SKM-1 (cell line): Measurements from ENCODE around the gene CLCA4.
"Not testable (repeated sequence)": the region's sequence is repeated elsewhere in the genome, so short reads cannot be mapped to it uniquely, and the experiment has no call there.

ENCODE experiments used
- DNase-seq: peaks from one replicate; lab custom pipeline; 2025; ENCODE audit not compliant: unreplicated experiment; lab: John Stamatoyannopoulos, UW

Gene CLCA4

DNA sequence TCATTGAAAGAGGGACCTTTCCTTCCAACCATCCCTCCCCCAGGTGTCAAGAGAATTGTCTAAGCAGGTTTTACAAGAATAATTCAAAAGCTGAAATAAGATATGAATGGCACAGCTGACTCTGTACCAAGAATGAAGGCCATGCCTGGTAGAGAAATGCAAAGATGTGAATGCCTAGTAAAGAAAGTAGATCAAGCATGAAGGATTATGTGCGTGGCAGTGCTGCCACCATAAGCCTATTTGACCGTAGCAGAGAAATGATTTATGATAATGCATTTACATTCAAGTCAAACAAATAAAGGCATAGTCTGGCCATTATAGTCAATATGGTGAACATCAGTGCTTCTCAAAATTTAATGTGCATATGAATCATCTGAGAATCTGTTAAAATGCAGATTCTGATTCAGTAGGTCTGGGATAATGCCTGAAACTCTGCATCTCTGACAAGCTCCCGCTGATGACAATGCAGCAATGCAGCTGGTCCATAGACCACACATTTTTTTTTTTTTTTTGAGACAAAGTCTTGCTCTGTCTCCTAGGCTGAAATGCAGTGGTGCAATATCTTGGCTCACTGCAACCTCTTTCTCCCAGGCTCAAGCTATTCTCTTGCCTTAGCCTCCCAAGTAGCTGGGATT lies 16.6 kb upstream of the CLCA4 start:
- no peak for DNase-seq

DNA sequence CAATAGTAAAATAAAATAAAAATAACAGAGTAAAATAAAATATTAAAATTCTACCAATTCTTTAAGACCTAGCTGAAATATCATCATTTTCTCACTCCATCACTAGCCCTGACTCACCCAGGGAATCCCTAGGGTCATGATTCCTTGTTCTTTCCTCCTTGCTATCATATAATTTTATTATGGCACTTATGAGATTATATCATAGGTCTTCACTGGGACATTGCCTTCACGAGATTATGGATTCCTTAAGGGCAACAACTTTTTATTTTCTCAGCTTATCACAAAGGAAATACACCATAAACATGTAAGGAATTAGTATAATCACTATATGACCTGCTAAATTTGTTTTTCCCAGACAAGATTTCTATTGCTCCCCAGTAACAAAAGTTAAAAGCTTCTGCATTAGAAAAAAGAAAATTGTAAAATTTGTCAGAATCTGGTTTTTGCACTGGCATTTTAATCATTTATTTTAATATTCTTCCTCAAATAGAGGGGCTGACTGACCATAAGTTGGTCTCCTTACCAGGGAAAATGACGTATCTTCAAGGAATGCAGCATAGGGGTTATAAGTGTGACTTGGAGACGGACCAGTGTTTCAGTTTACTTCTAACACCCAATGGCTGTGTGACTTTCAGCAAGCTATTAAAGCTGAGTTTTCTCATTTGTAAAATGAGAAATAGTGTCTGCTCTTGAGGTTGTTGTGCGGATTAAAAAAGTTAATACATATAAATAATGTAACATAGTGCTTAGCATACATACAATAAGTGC lies 8.8 kb upstream of the CLCA4 start:
- no peak for DNase-seq

DNA sequence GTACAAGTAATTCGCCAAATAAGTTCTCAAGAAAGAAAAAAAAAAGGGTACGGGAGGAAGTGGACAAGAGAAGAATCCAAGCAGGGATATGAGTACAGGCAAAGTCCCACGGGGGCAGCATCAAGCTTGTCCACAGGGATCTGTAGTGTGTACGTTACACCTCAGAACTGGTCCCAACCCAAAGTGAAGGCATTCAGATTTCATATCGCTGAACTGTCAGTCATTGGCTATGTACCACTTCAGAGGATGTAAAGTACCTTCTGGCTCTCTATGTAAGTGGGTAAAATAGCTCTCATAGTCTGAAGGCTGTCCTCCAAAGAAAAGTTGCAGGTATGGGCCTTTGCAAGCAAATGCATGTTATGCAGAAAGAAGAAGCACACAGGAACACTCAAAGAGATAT lies 8.1 kb upstream of the CLCA4 start:
- DNase-seq = no peak

DNA sequence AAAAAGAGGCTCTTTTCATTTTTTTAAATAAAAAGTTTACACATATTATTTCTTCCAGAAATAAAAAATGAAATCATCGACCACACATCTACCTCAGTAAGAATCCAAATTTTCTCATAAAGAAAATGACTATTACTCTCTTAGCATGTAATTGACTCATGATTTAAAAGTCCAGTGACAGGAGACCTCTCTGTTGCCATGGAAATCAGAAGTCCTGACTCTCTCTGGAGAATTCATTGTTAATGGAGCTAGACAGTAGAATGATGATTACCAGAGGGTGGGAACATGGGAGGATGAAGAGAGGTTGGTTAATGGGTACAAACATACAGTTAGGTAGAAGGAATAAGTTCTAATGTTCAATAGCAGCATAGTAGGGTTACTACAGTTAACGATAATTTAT lies 5.0 kb upstream of the CLCA4 start:
- no peak for DNase-seq

DNA sequence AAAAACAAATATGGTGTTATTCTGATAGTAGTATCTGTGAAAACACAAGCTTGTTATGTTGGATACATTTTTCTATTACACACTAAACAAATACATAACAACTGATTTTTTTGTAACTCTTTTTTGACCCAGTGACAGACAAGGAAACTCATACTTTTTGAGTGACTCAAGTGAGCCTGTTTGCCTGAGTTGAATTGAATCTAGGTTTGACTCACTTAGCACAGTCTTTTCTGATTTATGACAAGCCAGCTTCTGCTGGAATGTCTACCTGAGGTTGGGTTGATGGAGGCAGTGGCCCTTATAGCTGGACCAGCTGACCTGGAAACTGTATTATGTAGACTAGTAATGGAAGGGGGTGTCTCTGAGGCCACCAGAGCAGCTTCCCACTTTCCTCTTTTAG lies 4.2 kb upstream of the CLCA4 start:
- DNase-seq = no peak

DNA sequence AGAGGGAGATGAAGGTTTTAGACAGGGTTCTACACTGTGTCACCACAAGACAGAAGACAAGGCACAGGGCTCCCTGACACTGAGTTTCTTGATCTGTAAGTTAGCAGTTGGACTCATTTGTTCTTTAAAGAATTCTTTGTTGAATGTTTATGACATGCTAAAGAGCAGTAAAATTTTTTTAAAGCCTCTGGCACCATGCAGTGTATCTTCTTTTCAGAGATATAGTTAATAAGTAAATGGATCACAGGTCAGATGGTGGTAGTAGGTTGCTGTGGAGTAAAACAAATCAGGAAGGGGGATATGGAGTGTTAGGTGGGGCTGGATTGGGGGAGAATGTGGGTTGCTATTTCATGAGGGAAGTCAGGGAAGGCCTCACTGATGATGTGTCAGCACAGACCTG lies 2.0 kb downstream of the CLCA4 start:
- no peak for DNase-seq

DNA sequence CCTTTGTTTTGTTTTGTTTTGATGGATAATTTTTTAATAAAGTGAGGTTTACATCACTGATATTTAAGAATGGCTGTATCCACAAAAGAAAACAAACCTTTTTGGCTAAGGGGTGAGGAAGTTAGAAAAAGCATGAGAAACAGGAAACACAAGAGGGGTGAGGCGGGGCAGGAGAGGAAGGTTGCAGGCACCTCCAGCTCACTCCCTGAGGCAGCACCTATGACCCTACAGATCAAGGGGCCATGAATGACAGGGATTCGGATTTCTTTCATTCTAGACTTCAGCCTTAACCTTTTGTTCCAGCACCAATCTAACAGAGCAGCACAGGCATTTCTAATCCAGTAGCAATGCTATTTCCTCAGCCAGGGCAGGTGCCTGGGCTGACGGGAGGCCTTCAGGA lies 4.4 kb downstream of the CLCA4 start:
- no peak for DNase-seq

DNA sequence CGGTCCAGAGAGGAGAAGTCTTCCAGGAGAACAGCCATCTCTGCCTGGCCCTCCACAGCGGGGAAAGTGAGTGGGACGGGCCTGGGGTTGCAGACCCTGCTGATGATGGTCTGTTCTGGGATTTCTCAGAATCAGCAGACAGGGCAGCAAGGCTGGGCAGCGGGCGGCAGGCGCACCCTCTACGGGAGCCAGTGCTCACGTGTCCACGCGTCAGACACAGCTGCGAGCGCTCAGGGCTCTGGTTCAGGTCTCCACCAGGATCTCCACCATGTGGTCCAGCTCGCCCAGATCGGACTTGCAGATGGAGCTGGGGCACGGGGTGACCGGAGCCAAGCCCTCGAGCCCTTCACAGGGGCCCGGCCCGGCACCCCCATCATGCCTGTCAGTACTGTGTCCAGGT lies 5.5 kb downstream of the CLCA4 start:
- no peak for DNase-seq

DNA sequence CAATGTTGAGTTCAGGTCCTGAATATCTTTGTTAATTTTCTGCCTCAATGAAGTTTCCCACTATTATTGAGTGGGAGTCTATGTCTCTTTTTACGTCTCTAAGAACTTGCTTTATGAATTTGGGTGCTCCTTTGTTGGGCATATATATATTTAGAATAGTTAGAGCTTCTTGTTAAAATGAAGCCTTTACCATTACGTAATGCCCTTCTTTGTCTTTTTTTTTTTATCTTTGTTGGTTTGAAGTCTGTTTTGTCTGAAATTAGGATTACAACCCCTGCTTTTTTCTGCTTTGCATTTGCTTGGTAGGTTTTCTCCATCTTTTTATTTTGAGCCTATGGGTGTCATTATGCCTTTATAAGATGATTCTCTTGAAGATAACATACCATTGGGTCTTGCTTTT lies 10.9 kb downstream of the CLCA4 start:
- DNase-seq = no peak

DNA sequence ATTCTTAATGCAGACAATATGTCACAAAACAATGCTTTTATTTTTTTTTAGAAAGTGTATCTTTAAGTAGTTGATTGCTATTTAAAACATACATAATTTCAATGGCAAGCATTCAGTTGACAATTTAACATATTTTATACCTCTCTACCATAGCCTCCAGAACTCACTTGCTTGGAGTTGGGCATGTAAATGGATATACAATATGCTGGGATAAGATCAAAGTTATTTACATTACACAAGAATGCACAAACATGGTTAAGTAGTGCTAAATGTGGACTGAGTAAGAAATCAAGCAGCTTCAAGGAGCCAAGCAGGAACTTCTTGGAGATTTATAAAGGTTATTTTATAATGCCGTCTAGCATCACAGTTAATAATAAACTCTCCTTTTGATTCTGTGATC lies 17.0 kb downstream of the CLCA4 start:
- no peak for DNase-seq

DNA sequence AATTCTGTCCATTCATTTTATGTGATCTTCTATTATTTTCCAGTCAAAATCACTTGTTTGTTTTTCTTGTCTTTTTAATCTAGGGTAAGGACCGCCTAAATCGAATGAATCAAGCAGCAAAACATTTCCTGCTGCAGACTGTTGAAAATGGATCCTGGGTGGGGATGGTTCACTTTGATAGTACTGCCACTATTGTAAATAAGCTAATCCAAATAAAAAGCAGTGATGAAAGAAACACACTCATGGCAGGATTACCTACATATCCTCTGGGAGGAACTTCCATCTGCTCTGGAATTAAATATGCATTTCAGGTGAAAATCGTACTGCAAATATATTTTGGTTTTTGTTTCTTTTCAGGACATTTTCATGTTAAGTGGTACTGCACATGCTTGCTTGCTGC lies 20.5 kb downstream of the CLCA4 start:
- DNase-seq = no peak

DNA sequence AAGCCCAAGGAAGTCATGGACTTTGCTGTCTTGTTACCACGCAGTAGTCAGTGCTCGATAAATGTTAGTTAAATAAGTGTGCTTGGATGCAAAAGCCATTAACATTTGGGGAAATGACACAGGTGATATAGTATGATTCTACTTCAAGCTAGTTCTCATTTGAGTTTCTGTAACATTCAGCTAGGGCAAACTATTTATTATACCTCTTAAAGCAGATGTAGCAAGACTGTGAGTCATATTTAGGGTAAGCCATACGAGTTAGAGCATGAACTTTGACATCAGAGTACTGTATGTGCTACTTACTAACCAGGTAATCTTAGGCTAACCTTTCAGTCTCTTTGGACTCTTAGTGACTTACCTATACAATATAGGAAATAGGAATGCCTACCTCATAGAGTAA lies 21.0 kb downstream of the CLCA4 start:
- DNase-seq = no peak

DNA sequence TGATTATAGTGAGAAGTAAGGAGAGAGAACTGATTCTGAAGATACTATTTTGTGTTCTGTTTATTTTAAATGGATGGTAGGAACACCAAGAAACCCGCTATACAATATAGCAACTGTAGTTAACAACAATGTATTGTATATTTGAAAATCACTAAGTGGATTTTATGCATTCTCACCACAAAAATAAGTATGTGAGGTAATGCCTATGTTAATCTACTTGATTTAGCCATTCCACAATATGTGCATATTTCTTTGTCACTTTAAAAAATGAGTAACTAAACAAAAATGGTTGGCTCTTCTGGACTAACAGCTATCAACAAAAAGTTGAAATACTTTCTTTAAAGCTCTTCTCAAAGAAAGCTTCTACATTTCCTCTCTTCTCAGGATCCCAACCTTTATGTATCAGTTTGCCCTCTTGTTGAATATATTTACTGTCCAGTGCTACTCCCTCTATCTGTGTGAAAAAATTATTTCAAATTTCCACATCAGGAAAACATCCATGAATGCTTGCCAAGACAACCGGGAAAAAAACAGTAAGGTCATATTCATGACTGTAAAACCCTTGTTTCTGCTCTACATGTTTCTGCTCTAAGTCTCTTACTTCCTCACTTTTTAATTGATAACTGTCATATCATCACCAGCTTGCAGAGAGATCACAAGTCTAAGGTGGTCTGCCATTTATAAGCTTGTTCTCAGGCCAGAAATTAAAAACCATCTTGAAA lies 27.0 kb downstream of the CLCA4 start:
- DNase-seq = no peak

DNA sequence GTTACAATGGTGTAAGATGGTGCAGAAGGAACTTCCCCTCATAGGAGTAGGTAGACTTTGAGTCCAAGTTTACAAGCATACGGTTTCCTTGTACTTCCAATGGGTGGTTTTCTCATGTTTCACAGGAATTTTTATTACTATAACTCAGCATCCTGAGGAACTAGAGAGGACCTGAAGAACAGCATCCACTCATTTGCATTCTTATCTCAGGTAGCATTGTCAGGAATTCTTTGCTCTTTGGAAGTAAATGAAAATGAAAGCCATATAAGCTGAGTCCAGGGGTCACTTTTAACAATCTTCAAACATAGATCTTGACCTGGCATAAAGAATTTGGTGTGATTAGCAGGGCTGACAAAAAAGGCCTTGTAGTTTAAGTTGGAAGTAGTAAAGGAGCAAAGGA lies 34.4 kb downstream of the CLCA4 start:
- no peak for DNase-seq

DNA sequence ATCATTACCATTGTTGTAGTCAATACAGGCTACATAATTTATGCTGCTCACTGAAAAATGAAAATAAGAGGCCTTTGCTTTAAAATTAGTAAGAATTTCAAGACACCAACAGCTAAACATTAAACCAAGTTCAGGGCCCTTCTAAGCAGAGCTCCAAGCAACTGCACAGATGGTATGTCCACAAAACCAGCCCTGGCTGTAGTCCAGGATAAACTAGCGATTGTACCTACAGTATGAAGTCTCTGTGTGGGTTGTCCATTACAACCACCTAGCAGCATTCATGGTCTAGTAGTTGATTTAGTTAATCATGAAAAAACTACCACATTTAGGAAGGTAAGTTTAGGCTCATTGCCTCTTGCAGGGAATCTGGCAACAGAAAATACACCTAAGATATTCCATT lies 35.3 kb downstream of the CLCA4 start:
- no peak for DNase-seq

DNA sequence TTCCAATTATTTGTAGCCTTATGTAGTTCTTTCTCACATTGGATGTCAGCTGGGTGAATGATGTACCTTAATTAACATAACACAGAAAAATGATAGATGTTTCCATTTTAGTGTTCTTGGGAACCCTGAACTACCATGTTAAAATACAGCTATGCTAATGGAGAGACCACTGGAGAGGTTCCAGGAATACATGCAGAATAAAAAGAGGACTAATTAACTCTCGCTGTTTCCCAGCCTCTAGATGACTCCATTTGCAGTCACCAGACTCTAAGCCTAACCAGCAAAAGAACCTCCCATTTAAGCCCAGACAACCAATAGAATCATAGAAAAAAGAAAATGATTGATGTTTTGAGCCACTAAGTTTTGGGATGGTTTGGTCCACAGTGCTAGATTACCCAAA lies 36.2 kb downstream of the CLCA4 start:
- no peak for DNase-seq

DNA sequence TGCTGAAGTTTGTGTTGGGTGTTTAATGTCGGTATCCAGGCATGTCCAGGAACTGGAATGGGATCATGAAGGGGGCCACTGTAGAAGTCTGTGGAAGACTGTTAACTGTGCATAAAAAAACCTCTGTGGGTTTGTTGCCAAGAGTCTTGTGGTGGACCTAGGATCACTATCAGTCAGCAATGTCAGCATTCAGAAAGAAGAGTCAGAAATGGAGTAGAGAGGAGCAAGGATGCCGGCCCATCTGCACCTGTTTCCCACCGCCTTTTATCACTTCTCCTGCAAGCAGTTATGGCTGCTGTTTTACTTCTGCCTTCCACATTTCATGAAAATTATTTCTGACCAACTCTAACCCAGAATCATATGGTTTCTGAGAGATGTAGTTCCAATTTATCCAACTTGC lies 36.7 kb downstream of the CLCA4 start:
- DNase-seq = no peak

DNA sequence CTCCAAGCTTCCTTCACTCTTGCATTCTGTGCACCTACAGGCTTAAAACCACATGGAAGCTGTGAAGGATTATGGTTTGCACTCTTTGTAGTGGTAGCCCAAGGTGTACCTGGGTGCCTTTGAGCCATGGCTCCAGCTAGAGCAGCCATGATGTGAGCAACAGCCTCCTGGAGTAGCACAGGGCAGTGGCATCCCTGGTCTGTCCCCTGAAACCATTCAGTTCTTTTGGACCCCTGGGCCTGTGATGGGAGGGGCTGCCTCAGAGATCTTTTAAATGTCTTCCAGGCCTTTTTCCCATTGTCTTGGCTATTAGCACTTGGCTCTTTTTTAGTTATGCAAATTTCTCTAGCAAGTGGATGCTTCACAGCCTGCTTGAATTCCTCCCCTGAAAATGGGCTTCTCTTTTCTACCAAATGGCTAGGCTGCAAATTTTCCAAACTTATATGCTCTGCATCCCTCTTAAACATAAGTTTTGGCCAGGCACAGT lies 47.4 kb downstream of the CLCA4 start:
- no peak for DNase-seq

DNA sequence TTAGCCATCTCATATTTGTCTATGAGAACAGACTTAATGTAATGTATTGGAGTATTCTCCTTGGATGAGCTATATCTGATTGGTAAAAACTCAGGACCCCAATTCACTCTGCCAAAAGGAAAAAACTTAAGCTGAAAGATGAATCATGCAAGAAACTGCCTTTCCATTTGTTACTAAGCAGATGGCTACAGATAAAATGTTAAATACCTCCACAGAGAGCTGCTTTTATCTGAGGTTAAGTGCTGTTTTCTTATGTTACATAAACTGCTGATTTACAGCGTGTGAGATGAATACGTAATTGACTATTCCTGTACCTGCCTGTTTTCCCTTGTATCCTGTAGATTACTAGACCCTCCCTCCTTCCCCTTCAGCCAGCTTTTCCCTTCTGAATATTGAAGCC lies 49.3 kb downstream of the CLCA4 start:
- DNase-seq = no peak

DNA sequence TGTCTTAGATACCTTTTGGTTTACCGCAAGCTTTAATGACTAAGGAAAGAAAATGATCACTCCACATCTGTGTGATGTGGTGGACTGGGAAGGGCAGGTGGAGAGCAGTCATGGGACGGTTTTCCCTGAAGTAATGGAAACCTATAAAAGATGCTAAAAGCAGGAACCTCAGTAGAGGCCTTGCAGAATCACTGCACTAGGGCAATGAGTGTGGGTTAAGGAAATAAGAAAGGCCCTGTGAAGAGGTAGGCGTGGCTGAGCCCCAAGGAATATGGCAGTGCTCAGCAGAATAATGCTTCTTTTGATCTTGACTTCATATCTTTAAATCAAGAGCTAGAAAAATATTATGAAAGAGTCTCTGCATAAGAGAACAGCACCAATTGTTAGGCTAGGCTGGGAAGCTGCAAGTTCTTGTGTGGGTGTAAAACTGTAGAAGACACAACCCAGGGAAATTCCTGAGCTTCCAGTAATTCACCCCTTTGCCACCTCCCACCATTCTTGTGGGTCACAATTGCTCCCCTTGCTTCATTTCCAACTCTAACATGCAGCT lies 49.9 kb downstream of the CLCA4 start:
- no peak for DNase-seq

DNA sequence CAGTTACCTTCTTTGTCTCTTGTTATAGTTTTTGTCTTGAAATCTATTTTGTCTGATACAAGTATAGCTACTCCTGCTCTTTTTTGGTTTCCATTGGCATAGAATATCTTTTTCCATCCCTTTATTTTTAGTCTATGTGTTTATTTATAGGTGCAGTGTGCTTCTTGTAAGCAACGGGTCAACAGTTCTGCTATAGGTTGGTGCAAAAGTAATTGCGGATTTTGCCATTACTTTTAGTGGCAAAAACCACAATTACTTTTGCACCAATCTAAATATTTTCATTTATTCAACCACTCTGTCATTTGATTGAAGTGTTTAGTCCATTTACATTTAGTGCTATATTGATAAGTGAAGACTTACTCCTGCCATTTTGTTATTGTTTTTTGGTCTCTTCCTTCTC lies 59.2 kb downstream of the CLCA4 start:
- not testable (repeated sequence) for DNase-seq

DNA sequence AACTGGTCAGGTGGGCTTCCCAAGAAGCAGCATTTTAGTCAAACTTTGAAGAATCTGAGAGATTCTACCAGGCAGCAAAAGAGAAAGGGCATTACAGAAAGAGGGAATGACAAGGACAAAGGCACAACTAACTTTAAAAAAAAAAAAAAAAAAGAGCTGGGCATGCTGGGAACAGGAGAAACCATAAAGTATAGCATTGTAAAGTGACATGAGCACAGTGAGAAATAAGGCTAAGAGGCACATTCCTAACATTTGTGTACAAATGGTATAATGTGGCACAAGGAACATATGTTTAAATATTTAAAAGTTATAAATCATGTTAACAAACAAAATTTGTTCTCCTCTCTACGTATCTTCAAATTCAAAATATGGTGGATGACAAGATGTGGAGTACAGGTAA lies 69.6 kb downstream of the CLCA4 start:
- DNase-seq = no peak
